OCI-LY1 (cell line): Measurements from ENCODE around the gene TBC1D5.

Experiments
- EZH2 ChIP-seq: fragments of 200-600 bp; sonication (generic), shearing (Covaris generic); IDR thresholded peaks from 2 replicates; pipeline ENCODE4 v1.8.0; 2017; ENCODE audit warnings: borderline replicate concordance, mixed run types, mild to moderate bottlenecking, antibody characterized with exemption, low read length, moderate library complexity, mixed read lengths
- TF ChIP-seq, protein P1 (sequence below): fragments of 200-600 bp; sonication (generic), shearing (Covaris generic); IDR thresholded peaks from 2 replicates; pipeline ENCODE4 v1.5.1; 2017; ENCODE audit warnings: mild to moderate bottlenecking, antibody characterized with exemption, low read length, moderate library complexity, mixed read lengths

GRCh38 chr3:17243621-17244020 is 498.8 kb downstream of the TBC1D5 start:
- TF ChIP-seq, protein P1, sequence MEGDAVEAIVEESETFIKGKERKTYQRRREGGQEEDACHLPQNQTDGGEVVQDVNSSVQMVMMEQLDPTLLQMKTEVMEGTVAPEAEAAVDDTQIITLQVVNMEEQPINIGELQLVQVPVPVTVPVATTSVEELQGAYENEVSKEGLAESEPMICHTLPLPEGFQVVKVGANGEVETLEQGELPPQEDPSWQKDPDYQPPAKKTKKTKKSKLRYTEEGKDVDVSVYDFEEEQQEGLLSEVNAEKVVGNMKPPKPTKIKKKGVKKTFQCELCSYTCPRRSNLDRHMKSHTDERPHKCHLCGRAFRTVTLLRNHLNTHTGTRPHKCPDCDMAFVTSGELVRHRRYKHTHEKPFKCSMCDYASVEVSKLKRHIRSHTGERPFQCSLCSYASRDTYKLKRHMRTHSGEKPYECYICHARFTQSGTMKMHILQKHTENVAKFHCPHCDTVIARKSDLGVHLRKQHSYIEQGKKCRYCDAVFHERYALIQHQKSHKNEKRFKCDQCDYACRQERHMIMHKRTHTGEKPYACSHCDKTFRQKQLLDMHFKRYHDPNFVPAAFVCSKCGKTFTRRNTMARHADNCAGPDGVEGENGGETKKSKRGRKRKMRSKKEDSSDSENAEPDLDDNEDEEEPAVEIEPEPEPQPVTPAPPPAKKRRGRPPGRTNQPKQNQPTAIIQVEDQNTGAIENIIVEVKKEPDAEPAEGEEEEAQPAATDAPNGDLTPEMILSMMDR, result no peak
- no peak for TF ChIP-seq EZH2
